ENCODE measurements around the gene RANBP17. TPM values are rescaled to one million over a fixed set of nuclear protein-coding genes. Genes with fewer than 3 reads are reported as not detected.

Gene RANBP17
- total and polyA plus RNA-seq, 2 donors (not counting 1 experiment from before 2014, with no cell fraction given), result not detected

DNA sequence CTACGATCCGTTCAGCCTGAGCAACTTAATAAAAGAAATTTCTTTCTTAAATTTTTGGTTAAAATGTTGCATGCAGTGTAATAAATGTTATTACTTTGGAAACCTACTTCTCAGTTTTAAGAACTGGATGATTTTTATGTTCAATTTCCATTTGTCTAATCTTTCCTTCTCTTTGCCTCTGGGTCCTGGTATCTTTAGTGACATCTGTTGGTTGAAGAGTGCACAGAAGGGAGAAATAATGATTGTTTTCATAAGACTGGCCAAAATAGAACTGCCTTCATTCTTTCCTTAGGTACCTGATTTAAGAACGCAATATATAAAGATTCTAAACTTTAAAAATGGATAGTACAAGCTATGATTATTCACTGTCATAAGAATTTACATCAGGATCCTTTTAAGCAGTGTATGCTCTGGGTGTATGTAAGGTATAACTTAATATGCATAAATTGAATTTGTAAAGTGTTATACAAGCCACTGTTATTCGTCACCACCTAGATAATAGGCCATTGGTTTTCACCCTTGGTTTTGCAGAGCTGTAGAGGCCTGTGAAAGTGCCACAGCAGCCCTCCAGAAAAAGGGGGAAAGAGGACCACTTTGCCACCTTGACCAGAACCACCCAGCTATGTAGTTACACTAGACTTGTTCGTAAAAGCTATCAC lies 364.4 kb downstream of the RANBP17 start:
- H3K36me3 ChIP-seq (replicated peaks in 1 of 2; ENCODE audit: control extremely low read depth in 1 of 2, control insufficient read depth in 1 of 2, extremely low read depth in 1 of 2, insufficient read depth in 2 of 2, low read length in 1 of 2), result no peaks in the 10 kb centered on the region
- no peaks in the 10 kb centered on the region for H3K9me3 ChIP-seq (ENCODE audit: control extremely low read depth in 1 of 3, control insufficient read depth in 2 of 3, insufficient read depth in 1 of 3, low read length in 2 of 3)
- ChIA-PET POLR2A (no interaction called here), CTCF (no interaction called here)
- no peaks in the 10 kb centered on the region for H4K20me1 ChIP-seq (ENCODE audit: control insufficient read depth, insufficient read depth, low read length, poor library complexity, severe bottlenecking)
- no peaks in the 10 kb centered on the region for H3K4me1 Mint-ChIP-seq
- whole genome bisulfite sequencing (ENCODE audit: insufficient coverage), result 60% methylated on average over 1 of the region's 5 CpGs
- no peak overlapping the region for H2AFZ ChIP-seq (ENCODE audit: insufficient read depth, low read depth, low read length, poor library complexity, severe bottlenecking)
- intact Hi-C loops (cut with micrococcal nuclease), result no loop called here
- H3K4me2 ChIP-seq (replicated peaks; ENCODE audit: low read depth, low read length, poor library complexity, severe bottlenecking), result no peak overlapping the region
- H3K79me2 ChIP-seq (ENCODE audit: control insufficient read depth, insufficient read depth, low read length), result no peaks in the 10 kb centered on the region
- H3K27me3 ChIP-seq (replicated peaks in 1 of 4; ENCODE audit: control extremely low read depth in 1 of 4, control insufficient read depth in 3 of 4, insufficient read depth in 4 of 4, low read length in 3 of 4), result no peaks in the 10 kb centered on the region
- no peaks in the 10 kb centered on the region for H3K4me1 ChIP-seq (ENCODE audit: control insufficient read depth in 2 of 2, insufficient read depth in 2 of 2, low read length in 2 of 2)
- ATAC-seq (ENCODE audit: low read depth), result no peak
- no peak for TF ChIP-seq EZH2 (IDR thresholded peaks at IDR 0.05; ENCODE audit: borderline replicate concordance, insufficient read depth, low read depth, low read length, poor library complexity, severe bottlenecking)
- TF ChIP-seq, protein P1, sequence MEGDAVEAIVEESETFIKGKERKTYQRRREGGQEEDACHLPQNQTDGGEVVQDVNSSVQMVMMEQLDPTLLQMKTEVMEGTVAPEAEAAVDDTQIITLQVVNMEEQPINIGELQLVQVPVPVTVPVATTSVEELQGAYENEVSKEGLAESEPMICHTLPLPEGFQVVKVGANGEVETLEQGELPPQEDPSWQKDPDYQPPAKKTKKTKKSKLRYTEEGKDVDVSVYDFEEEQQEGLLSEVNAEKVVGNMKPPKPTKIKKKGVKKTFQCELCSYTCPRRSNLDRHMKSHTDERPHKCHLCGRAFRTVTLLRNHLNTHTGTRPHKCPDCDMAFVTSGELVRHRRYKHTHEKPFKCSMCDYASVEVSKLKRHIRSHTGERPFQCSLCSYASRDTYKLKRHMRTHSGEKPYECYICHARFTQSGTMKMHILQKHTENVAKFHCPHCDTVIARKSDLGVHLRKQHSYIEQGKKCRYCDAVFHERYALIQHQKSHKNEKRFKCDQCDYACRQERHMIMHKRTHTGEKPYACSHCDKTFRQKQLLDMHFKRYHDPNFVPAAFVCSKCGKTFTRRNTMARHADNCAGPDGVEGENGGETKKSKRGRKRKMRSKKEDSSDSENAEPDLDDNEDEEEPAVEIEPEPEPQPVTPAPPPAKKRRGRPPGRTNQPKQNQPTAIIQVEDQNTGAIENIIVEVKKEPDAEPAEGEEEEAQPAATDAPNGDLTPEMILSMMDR (IDR thresholded peaks at IDR 0.05), result no peak
- no peak for DNase-seq
- H3K4me3 Mint-ChIP-seq, result no peak overlapping the region
- no peak overlapping the region for H3K4me3 ChIP-seq (ENCODE audit: control extremely low read depth in 1 of 5, extremely low read depth in 1 of 5, insufficient read depth in 1 of 5, low read depth in 2 of 5, low read length in 4 of 5)
- no peaks in the 10 kb centered on the region for H3K9me3 Mint-ChIP-seq (ENCODE audit: insufficient read depth)
- H3K27ac ChIP-seq (ENCODE audit: low read length in 2 of 2), result no peak overlapping the region
- H3K27me3 Mint-ChIP-seq, result peaks cover 19% of the 10 kb centered on the region
- no peak overlapping the region for H3K9ac ChIP-seq (ENCODE audit: low read length)
- H3K27ac Mint-ChIP-seq, result no peak overlapping the region

DNA sequence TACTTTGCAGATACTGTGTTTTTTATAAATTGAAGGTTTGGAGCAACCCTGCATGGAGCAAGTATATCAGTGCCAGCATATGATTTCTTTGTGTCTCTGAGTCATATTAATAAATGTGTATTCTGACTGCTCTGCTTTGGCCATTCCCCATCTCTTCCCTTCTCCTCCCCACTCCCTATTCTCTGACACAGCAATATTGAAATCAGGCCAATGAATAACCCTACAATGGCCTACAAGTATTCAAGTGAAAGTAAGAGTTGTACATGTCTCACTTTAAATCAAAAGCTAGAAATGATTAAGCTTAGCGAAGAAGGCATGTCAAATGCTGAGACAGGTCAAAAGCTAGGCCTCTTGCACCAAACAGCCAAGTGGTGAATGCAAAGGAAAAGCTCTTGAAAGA lies 365.0 kb downstream of the RANBP17 start:
- Mint-ChIP-seq H3K27me3 (peaks cover 14% of the 10 kb centered on the region), H3K9me3 (ENCODE audit: insufficient read depth) (no peaks in the 10 kb centered on the region), H3K4me1 (no peaks in the 10 kb centered on the region), H3K27ac (no peak overlapping the region), H3K4me3 (no peak overlapping the region)
- Histone ChIP-seq H3K79me2 (ENCODE audit: control insufficient read depth, insufficient read depth, low read length) (no peaks in the 10 kb centered on the region), H3K9me3 (ENCODE audit: control extremely low read depth in 1 of 3, control insufficient read depth in 2 of 3, insufficient read depth in 1 of 3, low read length in 2 of 3) (no peaks in the 10 kb centered on the region), H3K27me3 (replicated peaks in 1 of 4; ENCODE audit: control extremely low read depth in 1 of 4, control insufficient read depth in 3 of 4, insufficient read depth in 4 of 4, low read length in 3 of 4) (no peaks in the 10 kb centered on the region), H3K36me3 (replicated peaks in 1 of 2; ENCODE audit: control extremely low read depth in 1 of 2, control insufficient read depth in 1 of 2, extremely low read depth in 1 of 2, insufficient read depth in 2 of 2, low read length in 1 of 2) (no peaks in the 10 kb centered on the region), H3K4me3 (ENCODE audit: control extremely low read depth in 1 of 5, extremely low read depth in 1 of 5, insufficient read depth in 1 of 5, low read depth in 2 of 5, low read length in 4 of 5) (no peak overlapping the region), H2AFZ (ENCODE audit: insufficient read depth, low read depth, low read length, poor library complexity, severe bottlenecking) (no peak overlapping the region), H3K4me1 (ENCODE audit: control insufficient read depth in 2 of 2, insufficient read depth in 2 of 2, low read length in 2 of 2) (no peaks in the 10 kb centered on the region), H3K27ac (ENCODE audit: low read length in 2 of 2) (no peak overlapping the region), H4K20me1 (ENCODE audit: control insufficient read depth, insufficient read depth, low read length, poor library complexity, severe bottlenecking) (no peaks in the 10 kb centered on the region), H3K9ac (ENCODE audit: low read length) (no peak overlapping the region), H3K4me2 (replicated peaks; ENCODE audit: low read depth, low read length, poor library complexity, severe bottlenecking) (no peak overlapping the region)
- intact Hi-C loops (cut with micrococcal nuclease), result no loop called here
- CTCF ChIA-PET, result no interaction called here
- TF ChIP-seq EZH2 (IDR thresholded peaks at IDR 0.05; ENCODE audit: borderline replicate concordance, insufficient read depth, low read depth, low read length, poor library complexity, severe bottlenecking), result no peak
- TF ChIP-seq, protein P1 (IDR thresholded peaks at IDR 0.05), result no peak
- no peak for ATAC-seq (ENCODE audit: low read depth)
- no CpG with 5 or more reads among the region's 1 CpG for WGBS (ENCODE audit: insufficient coverage)
- POLR2A ChIA-PET, result no interaction called here
- no peak for DNase-seq
